Activated CD4-positive, alpha-beta T cell treated with anti-CD3 and anti-CD28 coated beads, Interleukin-2, amount 50 U/mL, for 4 hours (primary cell): ENCODE results near the gene COL4A5.
"Not testable (repeated sequence)": the region's sequence is repeated elsewhere in the genome, so short reads cannot be mapped to it uniquely, and the experiment has no call there.

ENCODE experiments used
- DNase-seq, 2 experiments: peaks; one replicate each; pipeline ENCODE4 v3.0.0-alpha.2; 2020

The COL4A5 gene

DNA sequence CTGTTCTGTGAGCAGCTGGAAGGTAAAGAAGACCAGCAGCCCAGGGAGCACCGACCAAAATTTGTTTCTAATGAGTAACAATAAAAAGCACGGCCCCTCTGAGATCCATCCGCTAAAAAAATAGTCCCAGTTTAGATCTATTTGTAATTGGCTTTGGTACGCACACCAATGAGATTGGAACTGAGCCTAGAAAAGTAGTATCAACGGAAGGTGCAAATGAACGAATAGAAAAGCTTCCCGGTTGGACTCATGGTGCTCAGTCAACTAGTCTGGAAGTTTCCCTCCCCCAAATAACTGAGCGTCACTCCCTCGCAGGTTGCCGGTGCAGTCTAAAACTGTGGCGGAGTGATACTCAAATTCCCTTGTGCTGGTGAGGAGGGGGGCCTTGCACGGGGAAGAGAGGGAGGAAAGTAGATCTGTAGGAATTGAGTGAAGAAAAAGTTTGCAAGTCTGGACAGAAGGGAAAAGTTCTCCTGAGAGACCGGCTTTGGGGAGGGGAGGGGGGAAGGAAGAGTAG, at the start of gene COL4A5:
Gene COL4A5 (plus strand): TSS at position 413 of the 517 bp plus-strand sequence. CDS start 288 bp downstream, outside the sequence.
- no peak for DNase-seq

DNA sequence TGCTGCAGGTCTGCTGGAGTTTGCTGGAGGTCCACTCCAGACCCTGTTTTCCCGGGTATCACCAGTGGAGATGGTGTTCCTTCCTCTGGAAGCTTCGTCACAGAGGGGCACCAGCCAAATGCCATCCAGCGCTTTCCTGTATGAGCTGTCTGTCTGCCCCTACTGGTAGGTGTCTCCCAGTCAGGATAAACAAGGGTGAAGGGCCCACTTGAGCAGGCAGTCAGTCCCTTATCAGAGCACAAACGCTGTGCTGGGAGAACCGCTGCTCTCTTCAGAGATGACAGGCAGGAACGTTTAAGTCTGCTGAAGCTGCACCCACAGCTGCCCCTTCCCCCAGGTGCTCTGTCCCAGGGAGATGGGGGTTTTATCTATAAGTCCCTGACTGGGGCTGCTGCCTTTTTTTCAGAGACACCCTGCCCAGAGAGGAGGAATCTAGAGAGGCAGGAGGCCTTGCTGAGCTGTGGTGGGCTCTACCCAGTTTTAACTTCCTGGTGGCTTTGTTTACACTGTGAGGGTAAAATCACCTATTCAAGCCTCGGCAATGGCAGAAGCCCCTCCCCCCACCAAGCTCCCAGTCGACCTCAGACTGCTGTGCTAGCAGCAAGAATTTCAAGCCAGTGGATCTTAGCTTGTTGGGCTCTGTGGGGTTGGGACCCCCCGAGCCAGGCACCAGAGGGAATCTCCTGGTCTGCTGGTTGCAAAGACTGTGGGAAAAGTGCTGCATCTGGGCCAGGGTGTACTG, 48.5 kb upstream of the COL4A5 start:
- DNase-seq, result not testable (repeated sequence)

DNA sequence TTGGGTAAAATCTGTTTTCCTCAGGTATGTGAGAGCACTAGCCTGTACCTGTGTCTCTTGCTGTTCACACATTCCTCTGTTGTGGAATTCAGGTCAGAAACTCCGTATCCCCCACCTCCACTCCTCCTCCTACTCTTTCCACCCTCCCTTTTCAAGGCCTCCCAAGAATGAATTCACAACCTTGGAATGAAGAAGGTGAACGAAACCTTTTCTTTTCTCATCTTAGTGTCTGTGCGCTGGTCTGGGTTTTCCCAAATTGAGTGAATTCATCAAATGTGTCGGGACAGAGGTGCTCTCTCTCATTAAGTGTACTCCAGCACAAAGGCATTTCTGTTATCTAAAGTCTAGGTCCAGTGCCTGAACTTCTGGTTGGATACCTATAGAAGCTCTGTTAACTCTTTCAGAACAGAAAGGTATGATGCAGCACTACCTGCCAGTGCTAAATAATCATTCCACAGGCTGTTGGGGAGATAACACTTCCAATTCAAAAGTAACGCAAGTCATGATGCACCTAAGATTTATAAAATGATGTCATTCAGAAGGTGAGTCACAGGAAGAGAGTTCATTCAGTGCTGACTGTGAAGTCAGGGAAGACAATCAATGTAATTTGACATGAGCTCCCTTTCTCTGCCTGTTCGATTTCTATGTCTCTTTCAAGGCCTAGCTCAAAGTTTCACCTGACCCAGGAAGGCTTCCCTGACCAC, 43.3 kb upstream of the COL4A5 start:
- no peak for DNase-seq

DNA sequence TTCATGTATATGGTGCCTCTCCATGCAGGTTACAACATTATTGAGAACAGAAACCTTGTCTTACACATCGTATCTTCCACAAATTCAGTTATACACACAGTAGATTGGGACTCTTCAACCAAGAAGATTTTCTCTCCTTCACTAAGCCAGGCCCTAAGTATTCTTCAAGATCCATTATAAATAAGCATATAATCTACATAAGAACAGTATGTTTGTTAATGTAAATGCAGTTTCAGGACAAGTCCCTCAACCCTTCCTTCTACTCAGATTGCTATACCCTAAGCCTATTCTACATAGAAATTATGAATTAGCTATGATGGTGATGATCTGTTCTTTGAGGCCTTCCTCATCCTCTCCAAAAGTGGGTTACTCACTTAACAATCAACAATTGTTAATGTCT, 42.7 kb upstream of the COL4A5 start:
- no peak for DNase-seq

DNA sequence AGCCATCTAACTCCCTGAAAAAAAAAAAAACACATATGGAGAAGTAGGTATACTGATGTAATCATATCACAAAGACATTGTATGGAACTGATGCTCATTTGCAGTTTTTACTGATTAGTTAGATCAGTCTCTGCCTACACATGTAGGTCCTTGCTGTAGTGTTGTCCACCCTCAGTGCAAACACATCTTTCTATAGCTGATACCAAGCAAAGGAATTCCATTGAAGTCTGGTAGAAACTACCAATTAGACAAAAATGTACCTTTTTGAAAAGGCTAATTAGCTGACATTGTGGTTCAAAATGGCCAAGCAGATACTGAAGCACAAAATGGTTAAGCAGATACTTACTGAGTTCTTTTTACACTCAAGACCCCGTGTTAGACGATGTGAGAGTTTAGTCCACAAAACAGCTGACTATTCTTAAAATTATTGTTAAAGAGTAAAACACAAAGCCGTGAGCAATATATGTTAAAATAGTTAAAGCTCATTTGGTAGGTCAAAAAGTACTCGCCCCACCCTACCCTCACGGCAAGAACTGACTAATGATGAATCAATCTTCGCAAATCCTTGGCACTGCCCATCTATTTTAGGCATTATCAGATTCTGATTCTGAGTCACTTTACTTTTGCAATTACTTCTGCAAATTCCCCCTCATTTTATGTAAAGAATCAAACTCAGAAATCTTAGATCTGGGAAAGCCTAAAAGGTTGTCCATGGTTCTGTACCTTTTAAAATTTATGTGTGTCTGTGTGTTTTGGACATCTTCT, 41.8 kb upstream of the COL4A5 start:
- no peak for DNase-seq

DNA sequence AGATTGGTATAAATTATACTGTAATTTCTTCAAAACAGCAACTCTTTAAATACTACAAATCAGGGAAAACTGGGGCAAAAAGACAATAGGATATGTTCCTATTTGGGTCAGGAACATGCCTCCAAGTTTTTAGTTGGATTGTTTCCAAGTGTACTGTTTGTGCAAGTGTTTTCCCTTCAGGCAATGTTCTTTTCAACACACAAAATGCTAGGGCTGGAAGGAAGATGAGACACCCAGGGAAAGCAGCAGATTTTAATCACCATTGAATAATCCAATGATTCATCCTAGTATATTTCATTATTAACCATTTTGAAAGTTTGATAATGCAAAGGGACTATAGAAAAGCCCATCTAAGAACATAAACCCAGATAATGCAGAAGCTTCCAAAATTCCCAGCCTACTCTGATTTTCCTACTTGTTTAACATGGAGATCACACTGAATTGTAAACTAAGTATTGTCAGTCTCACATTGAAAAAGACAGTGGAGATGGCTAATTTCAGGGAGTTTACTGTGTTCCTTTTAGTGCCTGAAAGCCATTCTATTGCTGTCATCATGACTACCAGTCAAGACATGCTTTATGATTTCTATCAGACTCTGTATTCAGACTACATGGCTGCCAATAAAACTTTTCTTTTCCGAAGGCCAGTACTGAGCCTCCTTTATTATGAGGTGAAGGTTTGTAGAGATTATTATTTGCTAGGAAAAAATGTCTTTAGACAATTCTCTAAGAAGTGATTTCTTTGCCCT, 40.0 kb upstream of the COL4A5 start:
- DNase-seq, result no peak

DNA sequence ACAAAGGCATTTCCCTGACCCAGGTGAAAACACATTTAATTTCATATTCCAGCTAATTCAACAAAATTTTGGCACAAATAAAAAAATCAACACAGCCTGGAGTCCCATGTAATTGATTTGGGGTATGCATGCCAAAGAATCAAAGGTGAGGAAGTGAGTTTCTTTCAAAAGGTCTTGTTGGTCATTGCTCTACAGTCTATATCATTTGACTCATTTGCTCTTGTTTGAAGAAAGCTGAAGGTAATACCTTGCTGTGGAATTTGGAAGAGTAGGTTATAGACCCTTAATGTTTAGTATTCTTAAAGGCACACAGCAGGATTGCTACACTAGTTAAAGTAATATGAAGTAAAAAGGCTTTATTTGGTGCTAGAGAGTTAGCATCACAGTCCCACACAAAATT, 26.9 kb upstream of the COL4A5 start:
- DNase-seq, result no peak

DNA sequence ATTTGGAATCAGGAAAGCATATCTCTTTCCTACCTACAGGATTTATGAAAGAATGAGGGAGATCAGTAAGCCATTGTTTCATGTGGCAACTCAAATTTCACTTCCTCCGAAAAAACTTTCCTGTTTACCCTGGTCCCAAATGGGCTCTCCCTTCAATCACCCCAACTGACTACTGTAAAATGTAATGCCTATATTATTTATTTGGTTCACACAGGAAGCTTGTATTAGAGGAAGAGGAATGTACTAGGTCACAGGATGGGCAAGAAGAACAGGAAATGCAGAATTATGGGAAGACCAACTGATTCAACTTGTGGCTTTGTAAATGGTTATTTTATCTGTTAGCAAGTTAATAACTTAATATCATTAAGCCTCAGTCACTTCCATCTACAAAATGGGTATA, 24.5 kb upstream of the COL4A5 start:
- DNase-seq, result no peak

DNA sequence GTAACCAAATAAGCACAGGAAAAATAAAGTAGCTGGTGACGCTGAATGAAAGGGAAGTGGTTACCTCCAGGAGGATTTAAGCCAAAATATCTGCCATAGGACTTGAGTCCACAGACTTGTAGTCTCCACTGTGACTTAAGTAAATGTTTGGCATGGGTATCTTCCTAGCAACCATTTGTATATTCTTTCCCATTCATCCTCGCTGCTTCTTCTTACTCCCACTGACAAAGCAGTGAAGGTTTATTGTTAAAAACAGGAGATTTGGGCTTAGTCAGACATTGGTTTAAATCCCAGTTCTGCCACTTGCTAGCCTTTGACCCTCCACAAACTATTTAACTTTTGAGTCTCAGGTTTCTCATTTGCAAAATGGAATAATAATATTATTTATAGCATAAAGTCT, 23.7 kb upstream of the COL4A5 start:
- no peak for DNase-seq

DNA sequence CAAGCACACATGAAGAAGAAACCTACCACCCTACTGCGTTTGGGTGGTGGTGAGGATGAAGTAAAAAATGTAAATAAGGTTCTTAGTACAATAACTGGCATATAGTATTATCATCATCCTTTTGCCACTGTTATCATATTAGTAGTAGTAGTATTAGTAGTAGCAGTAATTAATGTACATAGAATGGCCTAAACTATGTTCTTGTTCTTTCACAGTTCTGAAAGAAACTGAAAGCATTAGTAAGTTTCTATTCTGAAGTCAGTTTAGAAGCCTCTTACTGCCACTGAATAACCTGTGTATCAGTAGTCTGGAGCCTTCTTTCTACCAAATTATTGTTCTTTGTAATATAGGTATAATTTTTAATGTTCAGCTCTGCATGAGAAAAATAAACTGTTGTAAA, 22.4 kb upstream of the COL4A5 start:
- DNase-seq, result no peak

DNA sequence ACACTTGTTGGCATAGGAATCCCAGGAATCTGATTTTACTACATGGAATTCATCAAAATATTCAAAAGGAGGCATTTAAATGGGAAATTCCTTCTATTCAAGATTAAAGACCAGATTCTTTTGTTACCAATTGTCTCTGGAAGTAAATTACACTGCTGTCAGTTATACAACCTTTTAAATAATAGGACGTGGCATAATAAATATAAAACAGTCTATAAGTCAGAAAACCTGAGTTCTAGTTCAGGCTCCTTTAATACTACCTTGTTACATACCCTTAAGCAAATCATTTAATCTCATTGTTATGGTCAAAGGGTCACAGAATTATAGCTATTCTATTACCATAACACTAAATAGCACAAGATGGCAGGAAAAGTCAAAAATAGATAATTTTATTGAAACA, 20.2 kb upstream of the COL4A5 start:
- no peak for DNase-seq

DNA sequence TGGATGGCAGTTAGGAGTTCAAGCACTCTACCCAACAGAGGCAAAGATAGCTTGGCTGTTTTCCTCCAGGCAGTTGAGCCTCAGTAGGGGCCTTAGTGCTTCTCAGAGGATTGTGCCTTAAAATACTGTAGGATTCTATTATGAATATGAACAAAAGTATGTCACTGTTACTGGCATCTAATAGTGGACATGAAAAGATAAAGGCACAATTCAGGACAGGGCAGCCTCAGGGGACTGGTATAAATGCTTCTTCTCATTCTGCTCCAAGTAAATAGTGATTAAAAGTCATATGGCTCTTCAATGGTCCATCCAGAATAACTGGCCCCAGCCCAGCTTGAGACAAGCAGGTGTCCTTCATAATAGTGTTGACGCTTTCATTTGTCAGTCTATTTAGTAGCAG, 19.2 kb upstream of the COL4A5 start:
- DNase-seq, result no peak

DNA sequence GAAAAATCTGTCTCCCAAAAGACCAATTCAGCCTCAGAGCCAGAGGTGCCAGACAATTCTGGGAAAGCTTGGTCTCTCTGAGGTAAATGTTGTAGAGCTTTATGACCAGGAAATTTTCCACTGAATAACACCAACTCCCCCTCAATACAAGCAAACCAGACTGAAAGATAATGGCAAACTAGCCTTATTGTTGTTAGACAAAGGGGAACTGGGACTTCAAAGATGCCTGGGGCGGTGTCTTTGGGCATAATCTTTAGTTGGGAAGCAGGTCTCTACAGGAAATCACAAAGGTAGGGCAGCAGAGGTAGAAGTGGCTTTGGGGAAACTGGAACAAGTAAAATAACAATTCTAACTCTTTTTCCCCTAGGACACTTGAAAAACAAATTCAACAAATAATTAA, 13.4 kb upstream of the COL4A5 start:
- DNase-seq, result no peak

DNA sequence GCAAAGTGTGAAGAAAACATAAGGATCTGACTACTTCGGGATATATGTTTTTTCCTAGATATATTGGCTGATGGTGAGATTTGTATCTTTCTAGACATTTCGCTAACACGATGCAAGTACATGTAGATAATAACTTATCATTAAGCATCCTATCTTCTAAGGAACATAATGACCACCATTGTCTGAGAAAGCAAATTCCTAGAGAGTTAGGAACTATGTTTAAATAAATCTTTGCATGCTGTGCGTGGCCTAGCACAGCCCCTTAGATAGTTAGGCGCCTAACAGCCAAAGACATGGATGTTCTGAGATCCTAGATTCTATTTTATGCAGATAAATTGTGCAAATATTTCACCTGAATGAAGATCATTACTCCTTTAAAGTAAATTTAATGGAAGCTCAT, 4.4 kb upstream of the COL4A5 start:
- no peak for DNase-seq

DNA sequence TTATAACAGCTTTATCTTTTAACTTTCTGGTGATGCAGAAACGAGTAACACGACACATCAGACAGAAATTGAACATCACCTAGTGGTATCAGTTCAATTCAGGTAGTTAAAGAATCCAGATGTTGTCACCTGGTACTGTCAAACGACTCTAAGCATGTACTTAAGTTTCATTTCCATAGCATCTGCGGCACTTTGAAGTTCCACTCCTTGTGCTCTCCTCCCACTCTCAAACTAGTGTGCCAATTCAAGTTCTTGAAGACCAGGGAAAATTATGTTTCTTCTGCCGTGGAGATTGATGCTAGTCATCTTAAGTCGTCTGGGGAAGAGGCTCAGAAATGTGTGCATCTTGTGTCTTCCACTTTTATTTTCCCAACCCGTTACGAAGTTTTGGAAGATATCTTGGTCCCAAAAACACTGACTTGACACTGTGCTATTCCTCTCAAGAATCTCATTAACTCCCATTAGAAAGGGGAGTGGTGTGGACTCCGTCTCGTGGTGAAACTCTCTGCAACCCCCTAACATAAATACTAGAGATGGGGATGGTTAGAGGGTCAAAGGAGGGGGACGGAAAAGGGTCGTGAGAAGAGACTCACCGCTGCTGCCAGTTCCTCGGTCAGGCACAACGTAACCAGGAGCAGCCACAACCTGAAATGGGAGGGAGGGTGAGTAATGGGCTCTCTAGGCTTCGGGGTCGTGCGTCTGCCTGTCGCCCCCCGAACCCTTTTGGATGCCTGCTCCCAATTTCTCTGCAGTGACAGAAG, 2.1 kb upstream of the COL4A5 start:
- DNase-seq, result no peak

DNA sequence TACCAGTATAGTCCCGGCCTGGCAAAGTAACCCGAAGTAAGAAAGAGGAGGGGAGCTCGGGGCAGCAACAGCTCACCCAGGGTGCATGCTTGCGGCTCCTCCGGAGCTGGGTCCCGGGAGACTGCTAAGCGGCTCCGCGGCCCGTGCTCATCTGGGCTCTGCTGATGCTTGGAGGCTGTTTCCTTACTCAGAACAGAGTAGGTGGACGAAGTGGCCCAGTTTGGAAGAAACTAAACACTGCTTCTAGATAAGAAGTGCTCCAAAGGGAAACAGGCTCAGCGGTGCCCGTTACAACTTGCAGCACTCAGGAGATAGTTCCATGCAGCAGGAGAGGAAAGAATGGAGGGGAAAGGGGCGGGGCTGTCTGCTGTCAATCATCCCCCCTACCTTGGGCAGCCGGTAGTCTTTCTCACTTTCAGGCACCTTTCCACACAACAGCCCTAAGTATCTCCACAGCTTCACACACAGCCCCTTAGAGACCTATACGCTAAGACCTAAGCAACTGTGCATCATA, 1.5 kb upstream of the COL4A5 start, which contains the start of gene COL4A6:
Gene COL4A6 (minus strand): TSS at position 313 of the 514 bp plus-strand sequence. CDS start 226 bp downstream, at position 87.
- no peak for DNase-seq

DNA sequence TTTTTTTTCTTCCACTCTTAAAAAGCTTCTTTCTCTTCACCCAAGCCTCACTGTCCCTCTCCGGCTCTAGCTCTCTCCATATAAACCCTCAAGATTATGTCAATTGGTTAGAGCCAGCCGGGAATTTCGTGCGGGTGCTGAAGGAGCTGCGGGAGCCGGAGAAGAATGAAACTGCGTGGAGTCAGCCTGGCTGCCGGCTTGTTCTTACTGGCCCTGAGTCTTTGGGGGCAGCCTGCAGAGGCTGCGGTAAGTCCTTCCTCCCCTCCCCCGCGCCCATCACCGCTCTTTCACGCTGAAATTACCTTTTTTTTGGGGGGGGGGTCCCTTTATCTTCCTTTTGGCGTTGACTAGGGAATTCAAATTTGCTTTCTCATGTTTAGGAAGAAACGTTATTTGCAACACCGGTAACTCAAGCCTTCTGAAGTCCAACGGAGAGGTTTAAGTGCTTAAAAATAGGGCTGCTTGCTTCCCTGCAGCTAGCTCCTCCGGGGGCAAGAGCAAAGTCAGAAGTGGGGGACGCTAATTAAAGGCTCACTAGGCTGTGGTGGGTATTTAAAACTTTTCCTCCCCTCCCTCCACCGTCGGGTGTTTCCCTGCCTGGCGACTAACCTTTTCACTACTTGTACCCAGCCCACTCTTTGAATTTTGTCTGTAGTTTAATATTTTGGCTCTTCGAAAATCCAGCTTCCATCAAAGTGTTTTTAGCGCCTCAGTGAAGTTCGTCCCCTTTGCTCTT, 491 bp downstream of the COL4A5 start:
- no peak for DNase-seq

DNA sequence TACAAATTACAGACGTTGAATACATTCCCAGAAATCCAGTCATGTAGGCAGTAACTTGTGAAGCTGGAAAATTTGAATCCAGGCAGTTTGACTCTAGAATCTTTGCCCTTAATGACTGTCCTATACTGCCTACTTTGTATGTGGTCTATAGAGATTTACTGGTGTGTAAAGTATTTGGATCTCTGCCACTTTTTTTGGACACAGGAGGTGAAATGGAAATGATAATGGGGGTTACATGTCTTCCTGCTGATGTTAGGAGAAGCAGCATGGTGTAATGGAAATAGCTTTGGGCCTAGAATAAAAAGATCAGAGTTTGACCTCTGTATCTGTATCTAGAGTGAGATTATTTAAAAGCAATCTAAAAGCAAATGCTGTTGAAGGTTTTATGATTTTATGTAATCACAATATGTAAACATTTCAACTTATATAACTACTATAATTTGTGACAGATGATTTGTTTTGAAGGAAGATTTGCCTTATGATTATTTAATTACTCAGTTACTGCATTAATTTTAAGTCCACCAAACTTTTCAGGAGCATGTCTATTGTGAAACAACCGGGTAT, 3.3 kb downstream of the COL4A5 start:
- DNase-seq, result no peak

DNA sequence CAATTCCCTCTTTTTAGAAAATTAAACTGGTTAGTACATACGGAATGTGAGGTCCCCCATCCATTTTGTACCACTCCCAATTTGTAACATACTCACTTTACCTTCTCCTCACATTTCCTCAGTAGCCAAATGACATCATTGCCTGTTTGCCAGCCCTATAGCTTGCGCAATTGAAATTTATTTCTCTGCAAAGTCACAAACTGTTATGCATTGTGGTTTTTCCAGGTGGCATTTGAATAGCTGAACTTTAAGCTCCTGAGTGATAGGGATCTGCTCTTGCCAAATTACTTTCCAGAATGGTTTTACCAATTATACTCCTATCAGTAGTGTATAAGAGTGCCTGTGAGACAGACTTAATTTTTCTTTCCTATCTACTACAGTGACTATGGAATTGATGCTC, 7.7 kb downstream of the COL4A5 start:
- no peak for DNase-seq

DNA sequence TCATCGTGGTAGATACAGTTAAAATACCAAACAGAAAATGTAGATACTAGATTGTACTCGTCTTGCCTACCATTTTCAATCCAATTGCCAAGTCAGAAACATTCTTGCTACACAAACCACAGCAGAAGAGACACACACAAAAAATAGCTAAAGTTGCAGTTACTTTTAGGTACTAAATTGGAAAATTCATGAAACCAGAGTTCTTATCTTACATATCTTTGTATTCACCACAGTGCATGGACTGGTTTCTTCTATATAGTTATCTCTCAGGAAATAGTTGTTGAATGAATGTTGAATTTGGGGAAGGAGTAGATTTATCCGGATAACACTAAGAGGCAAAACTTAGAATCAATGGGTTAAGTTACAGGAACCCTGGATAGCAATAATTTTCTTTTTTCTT, 14.2 kb downstream of the COL4A5 start:
- DNase-seq, result no peak
